HCT116 (cell line): ENCODE results near the gene AGRP. TPM values are rescaled to one million over a fixed set of nuclear protein-coding genes. Genes with fewer than 3 reads are reported as not detected.

Experiments used
- ATAC-seq: fragments of 200-7000 bp; cut with Tn5 transposase; 2 replicates; pipeline ENCODE4 v1.9.1; 2020; ENCODE audit warnings: mild to moderate bottlenecking, moderate library complexity
- BruUV-seq: library from RNA; stranded (reverse); fragments of 400-500 nt; replicated peaks from 2 replicates; lab custom pipeline; 2021; lab: Mats Ljungman, UMichigan
- CTCF ChIA-PET: fragments of 300-600 bp; sonication (Branson Sonifier 250); formaldehyde crosslinking; loops from one replicate; lab custom pipeline; 2021; ENCODE audit warnings: antibody characterized with exemption; lab: Charles Lee
- POLR2A ChIA-PET: fragments of 300-600, 350-600 bp; sonication (Branson Sonifier 250); formaldehyde crosslinking; loops from one replicate; lab custom pipeline; 2021; ENCODE audit warnings: antibody characterized with exemption; lab: Charles Lee
- RAD21 ChIA-PET, 2 experiments: fragments of 300-600 bp; sonication (Branson Sonifier 250); formaldehyde crosslinking; loops; one replicate each; lab custom pipeline; 2023; ENCODE audit warnings: low total read pairs in 2 of 2; ENCODE audit not compliant: uncharacterized antibody in 2 of 2, unreplicated experiment in 2 of 2, low non-redundant PET in 1 of 2; lab: Charles Lee
- DNase-seq: peaks from one replicate; pipeline ENCODE4 v3.0.0-alpha.2; 2010; ENCODE audit warnings: low read depth, low spot score
- H2AFZ ChIP-seq: fragments of 200-600 bp; shearing (Covaris generic), sonication (generic); 2 replicates; pipeline ENCODE4 v1.6.1; 2017; ENCODE audit warnings: low read depth, mixed run types, mixed read lengths, antibody characterized with exemption, low read length; ENCODE audit not compliant: poor library complexity, severe bottlenecking
- H3K27ac ChIP-seq: 2 replicates; pipeline ENCODE4 v1.5.1; 2012; ENCODE audit warnings: low read depth, low read length
- H3K27me3 ChIP-seq: fragments of 200-600 bp; sonication (generic); 2 replicates; pipeline ENCODE4 v1.6.1; 2016; ENCODE audit warnings: mixed run types, low read length, mixed read lengths; ENCODE audit not compliant: insufficient read depth
- H3K36me3 ChIP-seq, 2 experiments: fragments of 200-500 bp in 1 of 2; fragments of 200-600 bp in 1 of 2; sonication (Bioruptor generic) in 1 of 2; sonication (generic) in 1 of 2; 2 replicates each; pipeline versions ENCODE4 v1.5.1 to v1.6.1; 2014 to 2016; ENCODE audit warnings: low read length in 2 of 2, inconsistent platforms in 1 of 2, mixed read lengths in 1 of 2, mixed run types in 1 of 2; ENCODE audit not compliant: insufficient read depth in 2 of 2, control insufficient read depth in 1 of 2
- H3K4me1 ChIP-seq, 2 experiments: fragments of 200-600 bp in 1 of 2; sonication (generic) in 1 of 2; 2 replicates each; pipeline versions ENCODE4 v1.5.1 to v1.6.1; 2012 to 2017; ENCODE audit warnings: low read length in 2 of 2, inconsistent platforms in 1 of 2, mild to moderate bottlenecking in 1 of 2, mixed read lengths in 1 of 2, mixed run types in 1 of 2, moderate library complexity in 1 of 2; ENCODE audit not compliant: insufficient read depth in 2 of 2, control insufficient read depth in 1 of 2
- H3K4me2 ChIP-seq: fragments of 200-600 bp; sonication (generic); 2 replicates; pipeline ENCODE4 v1.6.1; 2017; ENCODE audit warnings: mixed run types, low read length, mixed read lengths
- H3K4me3 ChIP-seq, 2 experiments: fragments of 200-600 bp in 1 of 2; sonication (generic) in 1 of 2; replicated peaks in 1 of 2; 2 replicates each; pipeline ENCODE4 v1.5.1; 2011 to 2016; ENCODE audit warnings: low read length in 2 of 2, control low read depth in 1 of 2, low read depth in 1 of 2, mild to moderate bottlenecking in 1 of 2, mixed read lengths in 1 of 2, mixed run types in 1 of 2
- H3K79me2 ChIP-seq: fragments of 200-600 bp; sonication (generic); 2 replicates; pipeline ENCODE4 v1.6.1; 2017; ENCODE audit warnings: mild to moderate bottlenecking, mixed run types, low read length, moderate library complexity, mixed read lengths; ENCODE audit not compliant: insufficient read depth
- H3K9ac ChIP-seq: fragments of 200-600 bp; sonication (generic); 2 replicates; pipeline ENCODE4 v1.6.1; 2016; ENCODE audit warnings: low read length, mixed read lengths
- H3K9me2 ChIP-seq: fragments of 200-600 bp; sonication (generic), shearing (Covaris generic); 2 replicates; pipeline ENCODE4 v1.6.1; 2017; ENCODE audit warnings: mixed run types, mild to moderate bottlenecking, moderate library complexity; ENCODE audit not compliant: insufficient read depth
- H3K9me3 ChIP-seq, 2 experiments: fragments of 200-500 bp in 1 of 2; fragments of 200-600 bp in 1 of 2; sonication (Bioruptor generic) in 1 of 2; sonication (generic) in 1 of 2; 2 replicates each; pipeline ENCODE4 v1.6.1; 2014 to 2017; ENCODE audit warnings: low read length in 2 of 2, mixed read lengths in 2 of 2, inconsistent platforms in 1 of 2, low read depth in 1 of 2, mild to moderate bottlenecking in 1 of 2, mixed run types in 1 of 2, moderate library complexity in 1 of 2; ENCODE audit not compliant: control insufficient read depth in 1 of 2, insufficient read depth in 1 of 2
- H4K20me1 ChIP-seq: fragments of 200-600 bp; sonication (generic), shearing (Covaris generic); 2 replicates; pipeline ENCODE4 v1.6.1; 2017; ENCODE audit warnings: mixed run types, mild to moderate bottlenecking, moderate library complexity; ENCODE audit not compliant: insufficient read depth
- CBX3 ChIP-seq: IDR thresholded peaks from 2 replicates; pipeline ENCODE4 v1.6.1; 2012; ENCODE audit warnings: low read depth
- EGR1 ChIP-seq: IDR thresholded peaks from 2 replicates; pipeline ENCODE4 v1.6.1; 2012; ENCODE audit warnings: low read depth
- FOSL1 ChIP-seq: IDR thresholded peaks from 2 replicates; pipeline ENCODE4 v1.6.1; 2012; ENCODE audit warnings: low read depth
- JUND ChIP-seq: IDR thresholded peaks from 2 replicates; pipeline ENCODE4 v1.6.1; 2012
- MAX ChIP-seq: IDR thresholded peaks from 2 replicates; pipeline ENCODE4 v1.6.1; 2012
- POLR2A ChIP-seq: IDR thresholded peaks from 2 replicates; pipeline ENCODE4 v1.7.0; 2011; ENCODE audit warnings: borderline replicate concordance; ENCODE audit not compliant: insufficient read depth, insufficient read length; ENCODE audit errors: extremely low read depth
- POLR2AphosphoS5 ChIP-seq: IDR thresholded peaks from 2 replicates; pipeline ENCODE4 v1.6.1; 2011; ENCODE audit warnings: mild to moderate bottlenecking, low read depth, low read length, moderate library complexity
- REST ChIP-seq: IDR thresholded peaks from 2 replicates; pipeline ENCODE4 v1.6.1; 2012; ENCODE audit warnings: low read depth
- SP1 ChIP-seq: IDR thresholded peaks from 2 replicates; pipeline ENCODE4 v1.6.1; 2012; ENCODE audit warnings: low read depth
- TCF7L2 ChIP-seq: IDR thresholded peaks from 2 replicates; pipeline ENCODE4 v1.7.0; 2011; ENCODE audit warnings: borderline replicate concordance, inconsistent platforms; ENCODE audit not compliant: insufficient read depth, insufficient read length; ENCODE audit errors: extremely low read depth
- ZBTB33 ChIP-seq: IDR thresholded peaks from 2 replicates; pipeline ENCODE4 v1.6.1; 2011; ENCODE audit warnings: mild to moderate bottlenecking, low read length, moderate library complexity; ENCODE audit not compliant: insufficient replicate concordance; ENCODE audit errors: extremely low read depth
- ZFX ChIP-seq: fragments of 450-650 bp; IDR thresholded peaks from 2 replicates; pipeline ENCODE4 v1.6.1; 2017
- intact Hi-C: fragments of 100-400 bp; cut with micrococcal nuclease; formaldehyde crosslinking; loops from 2 replicates; pipeline ENCODE4 v1.10.0; 2022
- total RNA-seq: library from RNA; stranded (reverse); gene quantifications from one replicate; pipeline ENCODE4 v1.2.1, GENCODE V29; 2021; ENCODE audit not compliant: unreplicated experiment

Gene AGRP
- total RNA-seq, 1 experiment from 2014 or later, result not detected

GRCh38 chr16:67504031-67505021, 21.0 kb upstream of the AGRP start:
- RAD21 ChIA-PET, result no interaction called here
- H3K9me2 ChIP-seq, result no peaks in the 10 kb centered on the region
- TF ChIP-seq FOSL1, result peak; percentile 15; the same call in 1 of the 2 replicates
- TF ChIP-seq CBX3, result peak; percentile 16; the same call in 1 of the 2 replicates
- no peak for TF ChIP-seq ZBTB33
- TF ChIP-seq EGR1, result no peak
- no peak overlapping the region for H3K27ac ChIP-seq
- no peaks in the 10 kb centered on the region for H3K9me3 ChIP-seq
- ATAC-seq (peak; percentile 61), DNase-seq (no peak)
- H3K36me3 ChIP-seq, result no peaks in the 10 kb centered on the region
- peaks cover 5 to 18% of the 10 kb centered on the region in 2 experiments; a peak in 3 of 4 replicates for H3K4me1 ChIP-seq
- no peaks in the 10 kb centered on the region for H3K27me3 ChIP-seq
- BruUV-seq, result no TSS peak
- H2AFZ ChIP-seq, result no peak overlapping the region
- peak overlapping the region; percentile 28; the same call in 1 of the 2 replicates for H3K4me2 ChIP-seq
- no peak overlapping the region for H3K4me3 ChIP-seq
- H3K79me2 ChIP-seq, result no peaks in the 10 kb centered on the region
- intact Hi-C loops, result no loop called here
- no peak overlapping the region for H3K9ac ChIP-seq
- H4K20me1 ChIP-seq, result no peaks in the 10 kb centered on the region
- CTCF ChIA-PET, result interaction anchor here (1.3 to 1.4 kb wide), 2 partner anchors 10 to 17 kb away, joined by 4 to 5 read pairs; no protein-coding TSS in a partner anchor
- POLR2A ChIA-PET, result no interaction called here

- intact Hi-C loops, result no loop called here
- no TSS peak for BruUV-seq
- H2AFZ ChIP-seq, result no peak overlapping the region
- no peak overlapping the region for H3K9ac ChIP-seq
- CTCF ChIA-PET, result interaction anchor here (1.1 to 2.2 kb wide), 3 partner anchors 15 to 22 kb away, joined by 3 to 6 read pairs (median 4); partner anchors contain the start of gene ATP6V0D1
- no peaks in the 10 kb centered on the region for H3K9me2 ChIP-seq
- H3K9me3 ChIP-seq, result no peaks in the 10 kb centered on the region
- no peaks in the 10 kb centered on the region for H4K20me1 ChIP-seq
- RAD21 ChIA-PET, result no interaction called here
- ATAC-seq, result no peak
- H3K4me3 ChIP-seq, result no peak overlapping the region
- H3K27me3 ChIP-seq, result no peaks in the 10 kb centered on the region
- no peaks in the 10 kb centered on the region for H3K79me2 ChIP-seq
- DNase-seq, result no peak
- H3K27ac ChIP-seq, result no peak overlapping the region
- H3K4me2 ChIP-seq, result no peak overlapping the region
- POLR2A ChIA-PET, result no interaction called here
- H3K36me3 ChIP-seq, result no peaks in the 10 kb centered on the region
- peaks cover 0 to 2% of the 10 kb centered on the region in 2 experiments; a peak in 1 of 4 replicates for H3K4me1 ChIP-seq
- TF ChIP-seq MAX (no peak), SP1 (no peak), TCF7L2 (no peak), REST (no peak), POLR2A (no peak), ZFX (no peak), FOSL1 (no peak), JUND (no peak), POLR2AphosphoS5 (no peak)
These were observed 15.8 kb upstream of the AGRP start for GRCh38 chr16:67499106-67499505.
